ENCODE measurements around the gene ACACA. TPM values are rescaled to one million over a fixed set of nuclear protein-coding genes. Genes with fewer than 3 reads are reported as not detected.

The ACACA gene
- total and polyA plus RNA-seq, 12 donors = 18.2 to 112 (median 70.4) TPM

DNA sequence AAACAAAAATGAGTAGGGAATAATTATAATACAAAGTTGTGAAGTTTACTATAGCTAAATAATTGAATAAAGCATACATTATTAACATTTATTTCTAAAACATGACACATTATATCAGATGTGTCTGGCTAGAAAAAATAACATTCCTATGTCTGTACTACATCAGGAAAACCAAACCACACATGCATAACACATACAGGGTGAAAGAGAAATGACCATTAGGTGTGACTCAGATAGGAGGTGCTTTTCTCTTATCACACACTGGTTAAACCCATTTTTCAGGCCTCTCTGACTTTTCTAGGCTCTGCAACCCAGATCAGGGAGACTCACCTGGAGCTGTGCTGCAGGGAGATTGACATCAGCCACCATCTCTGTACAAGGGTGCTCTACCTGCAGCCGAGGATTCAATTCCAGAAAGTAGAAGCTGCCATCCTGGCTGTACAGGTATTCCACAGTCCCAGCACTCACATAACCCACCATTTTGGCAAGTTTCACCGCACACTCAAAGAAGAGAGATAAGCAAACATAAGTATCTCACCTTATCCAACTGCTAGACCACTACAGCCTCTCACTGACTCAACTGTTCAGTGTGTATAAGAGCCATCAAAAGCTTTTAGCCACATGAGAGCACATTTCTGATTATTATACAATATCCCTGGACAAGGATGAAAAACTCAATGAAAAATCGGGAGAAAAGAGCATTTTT is 147.5 kb downstream of the ACACA start:
- TF ChIP-seq POLR2A (IDR thresholded peaks at IDR 0.05) = no peak
- TF ChIP-seq, protein P1, sequence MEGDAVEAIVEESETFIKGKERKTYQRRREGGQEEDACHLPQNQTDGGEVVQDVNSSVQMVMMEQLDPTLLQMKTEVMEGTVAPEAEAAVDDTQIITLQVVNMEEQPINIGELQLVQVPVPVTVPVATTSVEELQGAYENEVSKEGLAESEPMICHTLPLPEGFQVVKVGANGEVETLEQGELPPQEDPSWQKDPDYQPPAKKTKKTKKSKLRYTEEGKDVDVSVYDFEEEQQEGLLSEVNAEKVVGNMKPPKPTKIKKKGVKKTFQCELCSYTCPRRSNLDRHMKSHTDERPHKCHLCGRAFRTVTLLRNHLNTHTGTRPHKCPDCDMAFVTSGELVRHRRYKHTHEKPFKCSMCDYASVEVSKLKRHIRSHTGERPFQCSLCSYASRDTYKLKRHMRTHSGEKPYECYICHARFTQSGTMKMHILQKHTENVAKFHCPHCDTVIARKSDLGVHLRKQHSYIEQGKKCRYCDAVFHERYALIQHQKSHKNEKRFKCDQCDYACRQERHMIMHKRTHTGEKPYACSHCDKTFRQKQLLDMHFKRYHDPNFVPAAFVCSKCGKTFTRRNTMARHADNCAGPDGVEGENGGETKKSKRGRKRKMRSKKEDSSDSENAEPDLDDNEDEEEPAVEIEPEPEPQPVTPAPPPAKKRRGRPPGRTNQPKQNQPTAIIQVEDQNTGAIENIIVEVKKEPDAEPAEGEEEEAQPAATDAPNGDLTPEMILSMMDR (IDR thresholded peaks at IDR 0.05) = no peak
- H3K27me3 ChIP-seq = no peaks in the 10 kb centered on the region
- 93 to 98% (median 95%) methylated on average over 3 of the region's 3 CpGs for WGBS, 4 donors
- no peak overlapping the region for H3K4me3 ChIP-seq
- intact Hi-C loops (cut with DNase I) = no loop called here
- H3K36me3 ChIP-seq (replicated peaks in 1 of 2) = no peaks in the 10 kb centered on the region
- DNase-seq = no peak
- H3K4me1 ChIP-seq (replicated peaks in 1 of 2) = no peaks in the 10 kb centered on the region
- no peak overlapping the region for H3K27ac ChIP-seq
- no peaks in the 10 kb centered on the region for H3K9me3 ChIP-seq (replicated peaks in 1 of 3)

DNA sequence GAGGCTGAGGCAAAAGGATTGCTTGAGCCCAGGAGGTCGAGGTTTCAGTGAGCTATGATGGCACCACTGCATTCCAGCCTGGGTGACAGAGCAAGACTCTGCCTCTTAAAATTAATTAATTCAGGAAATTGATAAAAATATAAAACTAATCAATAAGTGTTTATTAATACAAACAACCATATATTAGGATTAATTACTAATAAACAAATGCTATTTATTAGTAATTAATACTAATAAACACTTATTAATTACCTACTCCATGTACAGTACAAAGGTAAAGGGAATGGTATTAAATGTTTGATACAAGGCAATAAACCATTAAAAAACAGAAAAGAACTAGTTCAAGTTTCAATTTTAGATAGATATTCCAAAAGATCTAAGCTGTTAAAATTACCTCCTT is 150.0 kb downstream of the ACACA start:
- Histone ChIP-seq H3K27me3 (no peaks in the 10 kb centered on the region), H3K9me3 (replicated peaks in 1 of 3) (no peaks in the 10 kb centered on the region), H3K27ac (no peak overlapping the region), H3K4me1 (replicated peaks in 1 of 2) (no peaks in the 10 kb centered on the region), H3K4me3 (no peak overlapping the region), H3K36me3 (replicated peaks in 1 of 2) (no peaks in the 10 kb centered on the region)
- TF ChIP-seq POLR2A (IDR thresholded peaks at IDR 0.05) = no peak
- TF ChIP-seq, protein P1 (IDR thresholded peaks at IDR 0.05) = no peak
- intact Hi-C loops (cut with DNase I) = no loop called here
- 89 to 100% (median 95%) methylated on average over 1 of the region's 1 CpG for WGBS, 4 donors
- DNase-seq = no peak

DNA sequence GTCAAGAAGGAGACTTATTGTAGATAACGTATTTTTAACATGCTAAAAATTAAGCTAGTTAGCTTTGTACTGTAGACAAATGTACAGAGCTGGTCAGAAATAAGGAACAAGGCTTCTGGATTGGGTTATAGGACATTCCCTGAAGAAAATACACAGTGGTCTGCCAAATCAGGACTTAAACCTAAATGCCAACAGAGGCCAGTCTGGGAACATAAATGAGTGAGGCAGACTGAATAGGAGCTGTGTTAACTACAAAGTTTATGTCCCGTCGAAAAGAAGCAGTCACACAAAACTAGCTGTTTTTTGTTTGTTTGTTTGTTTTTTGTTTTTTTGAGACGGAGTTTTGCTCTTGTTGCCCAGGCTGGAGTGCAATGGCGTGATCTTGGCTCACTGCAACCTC is 151.2 kb downstream of the ACACA start:
- intact Hi-C loops (cut with DNase I) = no loop called here
- Histone ChIP-seq H3K36me3 (replicated peaks in 1 of 2) (peaks cover 0 to 12% of the 10 kb centered on the region in 2 donors), H3K4me1 (replicated peaks in 1 of 2) (no peaks in the 10 kb centered on the region), H3K4me3 (no peak overlapping the region), H3K27me3 (no peaks in the 10 kb centered on the region), H3K9me3 (replicated peaks in 1 of 3) (no peaks in the 10 kb centered on the region), H3K27ac (no peak overlapping the region)
- no peak for DNase-seq
- 83 to 91% (median 87%) methylated on average over 5 of the region's 5 CpGs for WGBS, 4 donors
- TF ChIP-seq, protein P1 (IDR thresholded peaks at IDR 0.05) = no peak
- TF ChIP-seq POLR2A (IDR thresholded peaks at IDR 0.05) = no peak

DNA sequence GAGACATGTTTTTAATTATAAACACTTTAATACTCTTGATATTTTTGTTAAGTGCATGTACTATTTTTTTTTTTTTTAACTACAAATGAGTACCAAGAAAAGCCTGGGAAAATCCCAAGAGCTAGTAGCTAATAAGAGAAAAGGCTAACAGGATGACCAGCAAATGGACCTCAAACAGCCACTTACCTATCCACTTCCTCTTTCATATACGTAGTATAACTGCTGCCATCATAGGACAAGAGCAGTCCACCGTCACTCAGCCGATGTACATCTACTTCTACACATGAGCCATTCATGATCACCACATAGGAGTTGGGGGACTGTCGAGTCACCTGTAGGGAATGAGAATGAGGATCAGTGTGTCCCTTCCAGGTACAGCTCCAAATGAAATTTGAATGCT is 158.8 kb downstream of the ACACA start:
- no peak for DNase-seq
- intact Hi-C loops (cut with DNase I) = loop anchor here in 1 of 2 donors (10.0 kb wide), 1 partner anchor 53 kb away; no protein-coding TSS in a partner anchor
- Histone ChIP-seq H3K36me3 (replicated peaks in 1 of 2) (peaks cover 0 to 76% of the 10 kb centered on the region in 2 donors), H3K27ac (no peak overlapping the region), H3K4me3 (no peak overlapping the region), H3K27me3 (no peaks in the 10 kb centered on the region), H3K9me3 (replicated peaks in 1 of 3) (no peaks in the 10 kb centered on the region), H3K4me1 (replicated peaks in 1 of 2) (no peaks in the 10 kb centered on the region)
- WGBS, 4 donors = 90 to 97% (median 93%) methylated on average over 4 of the region's 4 CpGs
- no peak for TF ChIP-seq POLR2A (IDR thresholded peaks at IDR 0.05)
- TF ChIP-seq, protein P1 (IDR thresholded peaks at IDR 0.05) = no peak

Measured in adrenal gland (tissue), 12 donors.